Right lobe of liver (tissue), 4 donors: ENCODE data around the gene C19orf38.

Source experiments
- CTCF ChIP-seq, 4 donors: fragments of 200-600 bp in 3 of 4; fragments of 450-650 bp in 1 of 4; IDR thresholded peaks; one replicate each; pipeline versions ENCODE4 v1.5.1 to v1.8.0; 2016 to 2022; ENCODE audit warnings: antibody characterized with exemption in 4 of 4, mild to moderate bottlenecking in 2 of 4
- POLR2A ChIP-seq: fragments of 450-650 bp; IDR thresholded peaks from one replicate; pipeline ENCODE4 v1.6.1; 2017; ENCODE audit warnings: antibody characterized with exemption, mild to moderate bottlenecking
- donor health status: DM: no; HTN: no; CAD: no.
- donor health status: DM: no; HTN: no; CAD: no.
- donor health status: DM: no; HTN: yes; CAD: no.

- TF ChIP-seq CTCF (IDR thresholded peaks at IDR 0.05) (no peak), POLR2A (no peak)
Measured at GRCh38 chr19:10803252-10803651, 45.0 kb upstream of the C19orf38 start.
